ENCODE measurements around the gene PPP1R12C.

Gene PPP1R12C

DNA sequence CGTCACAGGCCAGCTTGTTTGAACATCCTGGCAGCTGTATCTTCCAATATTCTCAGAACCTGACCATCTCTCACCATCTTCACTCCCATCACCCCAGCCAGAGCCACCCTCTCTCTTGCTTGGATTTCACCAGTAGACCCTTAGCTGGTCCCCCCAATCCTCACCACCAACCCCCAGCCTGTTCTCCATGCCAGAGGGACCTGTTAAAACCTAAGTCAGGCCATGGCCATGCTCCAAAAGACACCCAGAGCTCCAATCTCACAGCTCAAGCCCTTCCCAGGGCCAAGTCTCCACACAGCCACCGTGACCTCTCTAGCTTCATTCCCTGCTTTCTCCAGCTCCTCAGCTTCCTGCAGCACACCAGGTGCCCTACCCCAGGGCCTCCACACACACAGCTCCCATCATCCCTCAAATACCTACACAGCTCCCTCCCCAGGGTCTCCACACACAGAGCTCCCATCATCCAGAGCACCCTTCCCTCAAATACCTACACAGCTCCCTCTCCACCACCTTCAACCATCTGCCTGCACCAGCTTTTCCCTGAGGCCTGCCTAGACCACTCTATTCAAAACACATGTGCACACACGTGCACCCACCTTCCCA, 28.0 kb downstream of the PPP1R12C start:
- TF ChIP-seq, protein P1, sequence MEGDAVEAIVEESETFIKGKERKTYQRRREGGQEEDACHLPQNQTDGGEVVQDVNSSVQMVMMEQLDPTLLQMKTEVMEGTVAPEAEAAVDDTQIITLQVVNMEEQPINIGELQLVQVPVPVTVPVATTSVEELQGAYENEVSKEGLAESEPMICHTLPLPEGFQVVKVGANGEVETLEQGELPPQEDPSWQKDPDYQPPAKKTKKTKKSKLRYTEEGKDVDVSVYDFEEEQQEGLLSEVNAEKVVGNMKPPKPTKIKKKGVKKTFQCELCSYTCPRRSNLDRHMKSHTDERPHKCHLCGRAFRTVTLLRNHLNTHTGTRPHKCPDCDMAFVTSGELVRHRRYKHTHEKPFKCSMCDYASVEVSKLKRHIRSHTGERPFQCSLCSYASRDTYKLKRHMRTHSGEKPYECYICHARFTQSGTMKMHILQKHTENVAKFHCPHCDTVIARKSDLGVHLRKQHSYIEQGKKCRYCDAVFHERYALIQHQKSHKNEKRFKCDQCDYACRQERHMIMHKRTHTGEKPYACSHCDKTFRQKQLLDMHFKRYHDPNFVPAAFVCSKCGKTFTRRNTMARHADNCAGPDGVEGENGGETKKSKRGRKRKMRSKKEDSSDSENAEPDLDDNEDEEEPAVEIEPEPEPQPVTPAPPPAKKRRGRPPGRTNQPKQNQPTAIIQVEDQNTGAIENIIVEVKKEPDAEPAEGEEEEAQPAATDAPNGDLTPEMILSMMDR (conservative IDR thresholded peaks at IDR 0.05), result no peak
- no peak for TF ChIP-seq ZFX (IDR thresholded peaks at IDR 0.05)
- H3K27ac ChIP-seq, result no peak overlapping the region

DNA sequence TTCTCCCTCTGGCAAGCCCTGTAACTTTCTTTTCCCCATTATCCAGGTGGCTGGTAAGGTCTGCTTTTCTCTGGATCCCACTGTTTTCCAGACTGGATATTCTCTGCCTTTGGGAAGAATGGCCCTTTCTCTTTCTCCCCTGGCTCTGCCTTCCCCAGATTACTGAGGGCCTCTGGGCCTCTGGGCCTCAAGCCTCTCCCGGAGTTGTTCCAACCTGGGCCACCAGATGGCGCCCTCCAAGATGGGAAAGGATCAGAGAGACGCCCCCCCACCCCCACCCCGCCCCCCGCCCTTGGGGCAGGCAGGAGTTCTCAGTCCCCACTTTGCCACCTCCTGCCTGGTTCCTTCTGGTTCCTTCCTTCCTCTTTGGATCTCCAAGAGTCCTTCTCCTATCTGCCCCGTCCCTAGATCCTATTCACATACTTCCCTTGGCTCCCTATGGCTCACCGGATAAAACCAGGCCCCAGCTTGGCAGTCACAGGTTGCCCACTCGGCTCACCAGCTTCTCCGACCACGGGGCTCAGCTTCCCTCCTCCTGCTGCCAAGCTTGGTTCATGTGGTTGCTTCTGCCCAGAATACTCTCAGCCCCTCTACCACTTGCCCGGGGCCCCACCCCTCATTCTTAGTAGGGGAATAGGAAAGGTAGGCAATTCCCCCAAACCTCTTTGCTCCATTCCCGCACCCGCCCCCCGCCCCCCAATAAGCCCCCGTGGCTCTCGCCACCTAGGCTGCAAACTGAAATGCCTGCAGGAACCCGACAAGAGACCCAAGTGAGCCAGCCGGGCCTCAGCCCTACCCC, 28.7 kb downstream of the PPP1R12C start:
- TF ChIP-seq, protein P1 (conservative IDR thresholded peaks at IDR 0.05), result peak; percentile 89
- TF ChIP-seq ZFX (IDR thresholded peaks at IDR 0.05), result no peak
- H3K27ac ChIP-seq, result no peak overlapping the region

DNA sequence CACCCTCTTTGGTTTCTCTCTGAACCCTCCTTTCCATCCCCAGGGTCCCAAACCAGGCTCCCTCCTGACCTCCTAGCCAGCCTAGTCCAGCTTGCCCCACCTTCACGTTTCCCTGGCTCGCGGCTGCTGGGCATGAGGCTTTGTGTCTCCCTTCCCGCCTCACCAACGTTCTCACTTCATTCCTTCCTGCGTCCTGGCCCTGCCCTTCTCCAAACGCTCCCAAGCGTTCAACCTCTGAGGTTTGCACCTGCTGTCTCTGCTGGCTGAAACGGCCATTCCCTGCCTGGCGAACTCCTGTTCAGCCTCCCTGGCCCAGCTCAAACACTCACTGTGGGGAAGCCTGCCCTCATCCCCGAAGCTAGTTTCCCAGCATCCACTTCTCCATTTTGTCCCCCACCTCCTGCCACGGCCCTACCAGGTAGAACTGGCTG, 29.4 kb downstream of the PPP1R12C start:
- TF ChIP-seq, protein P1 (conservative IDR thresholded peaks at IDR 0.05), result no peak
- TF ChIP-seq ZFX (IDR thresholded peaks at IDR 0.05), result no peak
- H3K27ac ChIP-seq, result no peak overlapping the region

DNA sequence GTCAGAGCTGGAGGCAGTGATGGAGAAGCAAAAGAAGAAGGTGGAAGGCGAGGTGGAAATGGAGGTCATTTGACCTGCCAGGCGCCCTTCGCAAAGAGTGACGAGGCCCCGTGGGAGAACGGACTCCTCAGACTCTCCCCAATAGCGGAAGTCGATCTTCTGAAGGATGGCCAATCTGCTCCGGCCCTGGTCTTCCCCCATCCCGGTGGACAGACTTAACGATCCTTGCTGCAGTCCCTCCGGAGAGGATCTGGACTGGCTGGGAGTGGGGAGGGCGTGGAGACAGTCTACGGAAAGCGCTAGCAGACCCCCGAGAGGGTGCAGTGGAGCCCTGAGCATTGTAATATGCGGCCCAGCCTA, 29.9 kb downstream of the PPP1R12C start:
- H3K27ac ChIP-seq, result no peak overlapping the region
- TF ChIP-seq, protein P1 (conservative IDR thresholded peaks at IDR 0.05), result no peak
- TF ChIP-seq ZFX (IDR thresholded peaks at IDR 0.05), result no peak

DNA sequence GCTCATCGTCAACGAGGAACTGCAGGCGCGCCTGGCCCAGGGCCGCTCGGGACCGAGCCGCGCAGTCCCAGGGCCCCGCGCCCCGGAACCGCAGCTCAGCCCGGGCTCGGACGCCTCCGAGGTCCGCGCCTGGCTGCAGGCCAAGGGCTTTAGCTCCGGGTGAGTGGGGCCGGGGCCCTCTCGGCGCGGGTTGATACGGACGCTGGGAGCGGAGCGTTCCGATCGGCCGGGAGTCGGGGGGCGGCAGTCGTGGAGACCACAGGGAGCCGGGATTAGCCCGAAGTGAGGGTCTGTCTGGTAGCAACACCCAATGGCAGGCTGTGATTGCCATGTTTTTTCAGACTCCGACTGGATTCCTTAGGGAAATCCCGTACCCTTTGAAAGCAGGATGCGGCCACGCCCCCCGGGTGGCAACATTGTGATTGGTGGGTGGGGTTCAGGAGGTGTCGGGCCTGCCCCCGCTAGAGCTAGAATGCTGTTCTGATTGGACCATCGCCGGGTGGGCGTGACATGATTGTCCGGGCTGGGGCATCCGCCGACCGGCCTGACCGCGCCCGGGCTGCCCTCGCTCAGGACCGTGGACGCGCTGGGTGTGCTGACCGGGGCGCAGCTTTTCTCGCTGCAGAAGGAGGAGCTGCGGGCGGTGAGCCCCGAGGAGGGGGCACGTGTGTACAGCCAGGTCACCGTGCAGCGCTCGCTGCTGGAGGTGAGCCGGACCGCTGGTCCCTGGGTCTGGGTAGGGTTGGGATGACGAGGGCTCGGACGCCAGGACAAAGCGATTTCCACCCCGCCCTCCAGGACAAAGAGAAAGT, 30.5 kb downstream of the PPP1R12C start:
- no peak for TF ChIP-seq ZFX (IDR thresholded peaks at IDR 0.05)
- TF ChIP-seq, protein P1 (conservative IDR thresholded peaks at IDR 0.05), result no peak
- no peak overlapping the region for H3K27ac ChIP-seq

DNA sequence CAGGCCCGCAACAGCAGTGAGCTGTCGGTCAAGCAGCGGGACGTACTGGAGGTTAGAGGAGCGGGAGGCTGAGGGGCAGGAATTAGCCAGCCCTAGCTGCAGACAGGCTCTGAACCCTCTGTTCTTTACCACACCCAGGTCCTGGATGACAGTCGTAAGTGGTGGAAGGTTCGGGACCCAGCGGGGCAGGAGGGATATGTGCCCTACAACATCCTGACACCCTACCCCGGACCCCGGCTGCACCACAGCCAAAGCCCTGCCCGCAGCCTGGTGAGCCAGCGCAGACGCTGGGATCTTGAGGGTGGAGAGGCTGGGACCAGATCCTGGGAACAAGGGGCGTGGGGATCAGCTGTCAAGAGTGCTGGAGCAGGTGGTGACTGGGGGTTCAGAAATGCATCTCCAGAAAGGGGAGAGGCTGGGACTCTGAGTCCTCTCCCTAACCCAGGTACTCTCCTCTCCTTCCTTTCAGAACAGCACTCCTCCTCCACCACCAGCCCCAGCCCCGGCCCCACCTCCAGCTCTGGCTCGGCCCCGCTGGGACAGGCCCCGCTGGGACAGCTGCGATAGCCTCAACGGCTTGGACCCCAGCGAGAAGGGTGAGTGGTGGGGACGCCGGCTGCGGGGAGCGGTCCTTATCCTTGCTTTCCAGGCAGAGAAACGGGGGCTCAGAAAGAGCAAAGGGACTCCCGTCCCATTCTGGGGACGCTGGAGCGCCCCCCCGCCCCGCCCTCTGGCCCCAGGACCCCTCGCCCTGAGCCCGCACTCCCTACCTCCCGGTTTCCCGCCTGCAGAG, 31.3 kb downstream of the PPP1R12C start:
- TF ChIP-seq, protein P1 (conservative IDR thresholded peaks at IDR 0.05), result no peak
- no peak for TF ChIP-seq ZFX (IDR thresholded peaks at IDR 0.05)
- no peak overlapping the region for H3K27ac ChIP-seq
